Mesenchymal stem cell (in vitro differentiated cells and primary cell): Measurements from ENCODE around the gene C19orf12.

Source experiments
- DNase-seq: peaks from one replicate; pipeline ENCODE4 v3.0.0-alpha.2; 2013
- H2AFZ ChIP-seq: one replicate; pipeline ENCODE4 v1.6.1; 2013; ENCODE audit warnings: low read depth, mild to moderate bottlenecking, control low read depth, inconsistent platforms, low read length, moderate library complexity
- H2AK5ac ChIP-seq: 2 replicates; pipeline ENCODE4 v1.6.1; 2013; ENCODE audit warnings: low read length, moderate library complexity, mild to moderate bottlenecking, inconsistent platforms; ENCODE audit not compliant: severe bottlenecking
- H2BK120ac ChIP-seq: one replicate; pipeline ENCODE4 v1.6.1; 2013; ENCODE audit warnings: low read depth, mild to moderate bottlenecking, inconsistent platforms, low read length, moderate library complexity
- H2BK12ac ChIP-seq, 2 experiments: one replicate each; pipeline ENCODE4 v1.6.1; 2013; ENCODE audit warnings: inconsistent platforms in 2 of 2, low read length in 2 of 2, mild to moderate bottlenecking in 2 of 2, moderate library complexity in 2 of 2, control low read depth in 1 of 2
- H2BK15ac ChIP-seq: one replicate; pipeline ENCODE4 v1.6.1; 2013; ENCODE audit warnings: mild to moderate bottlenecking, low read depth, inconsistent platforms; ENCODE audit not compliant: poor library complexity, severe bottlenecking
- H2BK5ac ChIP-seq: 2 replicates; pipeline ENCODE4 v1.6.1; 2013; ENCODE audit warnings: low read depth, mild to moderate bottlenecking, low read length, control low read depth, inconsistent platforms; ENCODE audit not compliant: poor library complexity, severe bottlenecking
- H3K14ac ChIP-seq, 2 experiments: one replicate each; pipeline ENCODE4 v1.6.1; 2013; ENCODE audit warnings: inconsistent platforms in 2 of 2, low read length in 2 of 2, control low read depth in 1 of 2, mild to moderate bottlenecking in 1 of 2, moderate library complexity in 1 of 2
- H3K18ac ChIP-seq, 2 experiments: one replicate each; pipeline ENCODE4 v1.6.1; 2013; ENCODE audit warnings: inconsistent platforms in 2 of 2, low read length in 2 of 2, control low read depth in 1 of 2, low read depth in 1 of 2, mild to moderate bottlenecking in 1 of 2
- H3K23ac ChIP-seq, 2 experiments: one replicate each; pipeline ENCODE4 v1.6.1; 2013; ENCODE audit warnings: inconsistent platforms in 2 of 2, low read length in 2 of 2, mild to moderate bottlenecking in 2 of 2, moderate library complexity in 2 of 2, control low read depth in 1 of 2
- H3K27ac ChIP-seq: 2 replicates; pipeline ENCODE4 v1.5.1; 2013; ENCODE audit warnings: mild to moderate bottlenecking, moderate library complexity, low read length, control low read depth, inconsistent platforms; ENCODE audit not compliant: poor library complexity, severe bottlenecking
- H3K27me3 ChIP-seq, 2 experiments: 2 replicates each; pipeline versions ENCODE4 v1.6.1 to v1.7.0; 2013; ENCODE audit warnings: low read length in 2 of 2, mild to moderate bottlenecking in 2 of 2, moderate library complexity in 2 of 2, control low read depth in 1 of 2, inconsistent platforms in 1 of 2; ENCODE audit not compliant: control insufficient read depth in 1 of 2, insufficient read depth in 1 of 2
- H3K36me3 ChIP-seq, 2 experiments: 2 replicates each; pipeline versions ENCODE4 v1.6.1 to v1.7.0; 2013; ENCODE audit warnings: low read length in 2 of 2, control low read depth in 1 of 2, inconsistent platforms in 1 of 2, low read depth in 1 of 2, mild to moderate bottlenecking in 1 of 2; ENCODE audit not compliant: insufficient read depth in 2 of 2, control insufficient read depth in 1 of 2
- H3K4ac ChIP-seq, 2 experiments: one replicate each; pipeline ENCODE4 v1.6.1; 2013; ENCODE audit warnings: inconsistent platforms in 2 of 2, low read length in 2 of 2, mild to moderate bottlenecking in 2 of 2, moderate library complexity in 2 of 2, control low read depth in 1 of 2, low read depth in 1 of 2
- H3K4me1 ChIP-seq: 2 replicates; pipeline ENCODE4 v1.6.1; 2013; ENCODE audit warnings: low read depth, low read length, control low read depth; ENCODE audit not compliant: control insufficient read depth, insufficient read depth
- H3K4me2 ChIP-seq: 2 replicates; pipeline ENCODE4 v1.6.1; 2013; ENCODE audit warnings: low read length, mild to moderate bottlenecking, inconsistent platforms; ENCODE audit not compliant: poor library complexity, severe bottlenecking
- H3K4me3 ChIP-seq, 2 experiments: 2 replicates each; pipeline versions ENCODE4 v1.5.1 to v1.7.0; 2013; ENCODE audit warnings: low read length in 2 of 2, mild to moderate bottlenecking in 2 of 2, control low read depth in 1 of 2, low read depth in 1 of 2; ENCODE audit not compliant: insufficient read depth in 1 of 2
- H3K79me1 ChIP-seq: replicated peaks from 2 replicates; pipeline ENCODE4 v1.6.1; 2013; ENCODE audit warnings: mild to moderate bottlenecking, control low read depth, low read length, inconsistent platforms; ENCODE audit not compliant: poor library complexity, severe bottlenecking
- H3K9ac ChIP-seq: 2 replicates; pipeline ENCODE4 v1.7.0; 2013; ENCODE audit warnings: mild to moderate bottlenecking, low read length, moderate library complexity
- H3K9me3 ChIP-seq: 2 replicates; pipeline ENCODE4 v1.7.0; 2013; ENCODE audit warnings: mild to moderate bottlenecking, low read length; ENCODE audit not compliant: control insufficient read depth
- H4K8ac ChIP-seq: one replicate; pipeline ENCODE4 v1.6.1; 2013; ENCODE audit warnings: inconsistent platforms, mild to moderate bottlenecking, low read length, moderate library complexity
- H4K91ac ChIP-seq: one replicate; pipeline ENCODE4 v1.6.1; 2013; ENCODE audit warnings: mild to moderate bottlenecking, low read length, inconsistent platforms
- WGBS: methylation state at CpG from one replicate; pipeline ENCODE4 v1.1.7; 2013; ENCODE audit warnings: mixed read lengths; 5-methylcytosine and 5-hydroxymethylcytosine counted together

The C19orf12 gene

GRCh38 chr19:29658221-29658991 is 56.7 kb downstream of the C19orf12 start:
- H3K4me2 ChIP-seq, result no peak overlapping the region
- peaks cover 8% of the 10 kb centered on the region for H3K4me1 ChIP-seq
- no peaks in the 10 kb centered on the region for H3K36me3 ChIP-seq
- H3K27me3 ChIP-seq, result peaks cover 0 to 10% of the 10 kb centered on the region in 2 experiments
- H2BK120ac ChIP-seq, result no peak overlapping the region
- peak overlapping the region in 1 of 2 experiments; percentile 34 for H3K18ac ChIP-seq
- no peak overlapping the region for H3K14ac ChIP-seq
- no peak overlapping the region for H2AFZ ChIP-seq
- H3K9me3 ChIP-seq, result no peaks in the 10 kb centered on the region
- H2BK5ac ChIP-seq, result no peak overlapping the region
- no peaks in the 10 kb centered on the region for H3K79me1 ChIP-seq
- H3K9ac ChIP-seq, result no peak overlapping the region
- no peak overlapping the region for H2AK5ac ChIP-seq
- H4K91ac ChIP-seq, result no peak overlapping the region
- peak; percentile 19 for DNase-seq
- H2BK15ac ChIP-seq, result no peak overlapping the region
- WGBS, result 61% methylated on average over 5 of the region's 5 CpGs
- no peak overlapping the region for H3K27ac ChIP-seq
- H4K8ac ChIP-seq, result no peak overlapping the region
- H3K4me3 ChIP-seq, result no peak overlapping the region
- no peak overlapping the region for H3K23ac ChIP-seq
- H3K4ac ChIP-seq, result no peak overlapping the region
- H2BK12ac ChIP-seq, result no peak overlapping the region

- Histone ChIP-seq H3K18ac (no peak overlapping the region), H3K27ac (no peak overlapping the region), H3K79me1 (no peaks in the 10 kb centered on the region), H3K36me3 (no peaks in the 10 kb centered on the region), H3K4me1 (peaks cover 1% of the 10 kb centered on the region), H3K4ac (no peak overlapping the region), H2BK15ac (no peak overlapping the region), H2AK5ac (no peak overlapping the region), H2BK5ac (no peak overlapping the region), H3K4me2 (no peak overlapping the region), H2AFZ (no peak overlapping the region), H2BK120ac (no peak overlapping the region), H3K27me3 (peaks cover 0 to 14% of the 10 kb centered on the region in 2 experiments), H4K8ac (peak overlapping the region; percentile 75), H2BK12ac (no peak overlapping the region), H3K23ac (peak overlapping the region in 1 of 2 experiments; percentile 59), H3K14ac (peak overlapping the region in 1 of 2 experiments; percentile 48), H3K9me3 (no peaks in the 10 kb centered on the region), H3K4me3 (no peak overlapping the region), H4K91ac (peak overlapping the region; percentile 25), H3K9ac (no peak overlapping the region)
- no peak for DNase-seq
- WGBS, result 71% methylated on average over 4 of the region's 4 CpGs
These were observed 59.3 kb downstream of the C19orf12 start for GRCh38 chr19:29655648-29656335.

DNA sequence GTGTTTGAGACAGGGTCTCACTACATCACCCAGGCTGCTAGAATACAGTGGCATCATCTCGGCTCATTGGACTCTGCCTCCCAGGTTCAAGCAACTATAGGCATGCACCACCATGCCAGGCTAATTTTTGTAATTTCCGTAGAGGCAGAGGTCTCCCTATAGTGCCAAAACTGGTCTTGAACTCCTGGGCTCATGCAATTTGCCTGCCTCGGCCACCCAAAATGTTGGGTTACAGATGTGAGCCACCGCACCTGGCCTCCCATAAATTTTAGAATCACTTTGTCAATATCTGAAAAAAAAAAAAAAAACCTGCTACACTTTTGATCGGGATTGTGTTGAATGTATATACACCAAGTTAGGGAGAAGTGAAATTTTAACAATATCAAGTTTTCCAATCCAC is 61.7 kb downstream of the C19orf12 start:
- WGBS, result 62% methylated on average over 3 of the region's 5 CpGs
- Histone ChIP-seq H3K9ac (no peak overlapping the region), H3K23ac (no peak overlapping the region), H3K36me3 (no peaks in the 10 kb centered on the region), H4K8ac (no peak overlapping the region), H2BK120ac (no peak overlapping the region), H3K4me2 (no peak overlapping the region), H3K27me3 (peaks cover 0 to 14% of the 10 kb centered on the region in 2 experiments), H2BK5ac (no peak overlapping the region), H2BK12ac (no peak overlapping the region), H3K4me1 (no peaks in the 10 kb centered on the region), H3K18ac (no peak overlapping the region), H3K27ac (no peak overlapping the region), H3K4me3 (no peak overlapping the region), H3K9me3 (no peaks in the 10 kb centered on the region), H4K91ac (no peak overlapping the region), H3K4ac (no peak overlapping the region), H2AFZ (no peak overlapping the region), H3K79me1 (no peaks in the 10 kb centered on the region), H3K14ac (no peak overlapping the region), H2AK5ac (no peak overlapping the region), H2BK15ac (no peak overlapping the region)
- DNase-seq, result no peak

GRCh38 chr19:29651622-29652394 is 63.3 kb downstream of the C19orf12 start:
- WGBS, result 91% methylated on average over 5 of the region's 7 CpGs
- Histone ChIP-seq H3K9me3 (no peaks in the 10 kb centered on the region), H3K18ac (no peak overlapping the region), H2BK12ac (no peak overlapping the region), H3K23ac (no peak overlapping the region), H4K91ac (no peak overlapping the region), H3K4me2 (no peak overlapping the region), H3K27ac (no peak overlapping the region), H2BK120ac (no peak overlapping the region), H2BK5ac (no peak overlapping the region), H3K14ac (no peak overlapping the region), H2AFZ (no peak overlapping the region), H2BK15ac (no peak overlapping the region), H3K4ac (no peak overlapping the region), H3K4me1 (no peaks in the 10 kb centered on the region), H4K8ac (no peak overlapping the region), H3K27me3 (peaks cover 0 to 14% of the 10 kb centered on the region in 2 experiments), H2AK5ac (no peak overlapping the region), H3K9ac (no peak overlapping the region), H3K36me3 (no peaks in the 10 kb centered on the region), H3K79me1 (no peaks in the 10 kb centered on the region), H3K4me3 (no peak overlapping the region)
- no peak for DNase-seq
